ENCODE measurements around the gene GRWD1.
A peak's percentile ranks its signal among the peaks of the same experiment; 100 is the strongest.

The GRWD1 gene

GRCh38 chr19:48502350-48503018, 56.7 kb downstream of the GRWD1 start:
- Histone ChIP-seq H3K36me3 (ENCODE audit: control insufficient read depth in 2 of 2, insufficient read depth in 1 of 2, low read length in 2 of 2) (no peaks in the 10 kb centered on the region), H3K27ac (ENCODE audit: extremely low read depth, low read depth, low read length) (0 out of 2 replicates have a peak overlapping the region, but pooled peaks have one; percentile 12), H3K9me3 (ENCODE audit: control insufficient read depth, insufficient read depth, low read depth, low read length) (no peaks in the 10 kb centered on the region), H3K4me3 (ENCODE audit: low read depth, low read length) (peak overlapping the region; percentile 21), H3K4me1 (ENCODE audit: control insufficient read depth, insufficient read depth, low read length) (peaks cover 3% of the 10 kb centered on the region; the same call in 1 of the 2 replicates)
- POLR2A ChIA-PET, result interaction anchor here (0.5 to 1.2 kb wide), 16 partner anchors 9 to 1389 kb away, joined by 3 to 20 read pairs (median 4); partner anchors contain the start of genes RPL18, SPHK2, SYNGR4 and TMEM143
- CTCF ChIA-PET, result interaction anchor here (0.6 to 1.2 kb wide), 8 partner anchors 9 to 687 kb away, joined by 3 to 17 read pairs (median 4); no protein-coding TSS in a partner anchor
- TF ChIP-seq ZNF37A (tag by site-specific recombination; IDR thresholded peaks at IDR 0.05), result no peak
- TF ChIP-seq TRIM28 (IDR thresholded peaks at IDR 0.05; ENCODE audit: borderline replicate concordance, low read length), result no peak
- no peak for TF ChIP-seq ZNF621 (tag by site-specific recombination; IDR thresholded peaks at IDR 0.05)
- TF ChIP-seq GLIS2 (tag by site-specific recombination; IDR thresholded peaks at IDR 0.05), result peak; percentile 87
- TF ChIP-seq HOXC10 (CRISPR knock-in tag; IDR thresholded peaks at IDR 0.05), result no peak
- TF ChIP-seq ZFHX2 (tag by site-specific recombination; conservative IDR thresholded peaks at IDR 0.05), result peak; percentile 27
- peak; percentile 91 for TF ChIP-seq SCRT2 (tag by site-specific recombination; IDR thresholded peaks at IDR 0.05)
- TF ChIP-seq ZNF341 (tag by site-specific recombination; IDR thresholded peaks at IDR 0.05; ENCODE audit: low read depth), result peak; percentile 64
- peak; percentile 85 for TF ChIP-seq GLIS1 (tag by site-specific recombination; IDR thresholded peaks at IDR 0.05)
- peak; percentile 92 for TF ChIP-seq SCRT1 (tag by site-specific recombination; IDR thresholded peaks at IDR 0.05; ENCODE audit: borderline replicate concordance)
- TF ChIP-seq ZEB2 (tag by site-specific recombination; IDR thresholded peaks at IDR 0.05), result 0 out of 2 replicates have a peak, but pooled peaks have one; percentile 13
- no peak for TF ChIP-seq ZNF600 (tag by site-specific recombination; IDR thresholded peaks at IDR 0.05)
- TF ChIP-seq SP3 (tag by site-specific recombination; IDR thresholded peaks at IDR 0.05), result no peak
- TF ChIP-seq ZNF513 (tag by site-specific recombination; IDR thresholded peaks at IDR 0.05), result peak; percentile 59; the same call in 1 of the 2 replicates
- TF ChIP-seq PBX3 (CRISPR knock-in tag; IDR thresholded peaks at IDR 0.05), result no peak

GRCh38 chr19:48506138-48506733, 60.5 kb downstream of the GRWD1 start:
- ChIA-PET POLR2A (interaction anchor here (0.5 to 2.1 kb wide), 11 partner anchors 13 to 381 kb away, joined by 3 to 23 read pairs (median 5); partner anchors contain the start of genes RPL18 and SPHK2), CTCF (interaction anchor here (0.6 to 8.2 kb wide), 31 partner anchors 11 to 369 kb away, joined by 3 to 272 read pairs (median 4); partner anchors contain the start of genes KDELR1 and PLEKHA4)
- Histone ChIP-seq H3K9me3 (ENCODE audit: control insufficient read depth, insufficient read depth, low read depth, low read length) (no peaks in the 10 kb centered on the region), H3K4me3 (ENCODE audit: low read depth, low read length) (no peak overlapping the region), H3K27ac (ENCODE audit: extremely low read depth, low read depth, low read length) (no peak overlapping the region), H3K4me1 (ENCODE audit: control insufficient read depth, insufficient read depth, low read length) (peaks cover under 1% of the 10 kb centered on the region; the same call in 1 of the 2 replicates), H3K36me3 (ENCODE audit: control insufficient read depth in 2 of 2, insufficient read depth in 1 of 2, low read length in 2 of 2) (no peaks in the 10 kb centered on the region)
- no peak for TF ChIP-seq ZNF561 (tag by site-specific recombination; IDR thresholded peaks at IDR 0.05; ENCODE audit: borderline replicate concordance)
- TF ChIP-seq ZNF280D (tag by site-specific recombination; IDR thresholded peaks at IDR 0.05), result no peak
- no peak for TF ChIP-seq ZNF121 (tag by site-specific recombination; IDR thresholded peaks at IDR 0.05)
- 0 out of 2 replicates have a peak, but pooled peaks have one; percentile 66 for TF ChIP-seq ZNF223 (tag by site-specific recombination; IDR thresholded peaks at IDR 0.05)
- TF ChIP-seq ZNF48 (tag by site-specific recombination; IDR thresholded peaks at IDR 0.05), result no peak
- no peak for TF ChIP-seq BCL11A (tag by site-specific recombination; IDR thresholded peaks at IDR 0.05; ENCODE audit: low read depth)
- TF ChIP-seq ZNF341 (tag by site-specific recombination; IDR thresholded peaks at IDR 0.05; ENCODE audit: low read depth), result no peak
- no peak for TF ChIP-seq SP3 (tag by site-specific recombination; IDR thresholded peaks at IDR 0.05)
- TF ChIP-seq ZNF148 (tag by site-specific recombination; IDR thresholded peaks at IDR 0.05; ENCODE audit: borderline replicate concordance), result no peak
- TF ChIP-seq ZNF529 (tag by site-specific recombination; IDR thresholded peaks at IDR 0.05; ENCODE audit: insufficient replicate concordance), result no peak
- no peak for TF ChIP-seq ZNF335 (tag by site-specific recombination; conservative IDR thresholded peaks at IDR 0.05)
- no peak for TF ChIP-seq ZNF423 (tag by site-specific recombination; IDR thresholded peaks at IDR 0.05)
- no peak for TF ChIP-seq ZSCAN23 (tag by site-specific recombination; IDR thresholded peaks at IDR 0.05)

Measured in HEK293 (cell line).